HCT116 (cell line): ENCODE data around the gene KRI1.

ENCODE experiments used
- CTCF ChIP-seq, 3 experiments: fragments of 200-600 bp in 1 of 3; sonication (generic) in 1 of 3; IDR thresholded peaks in 2 of 3; conservative IDR thresholded peaks in 1 of 3; 2 replicates each; pipeline ENCODE4 v1.5.1; 2012 to 2017; ENCODE audit warnings: low read depth in 2 of 3, low read length in 2 of 3, antibody characterized with exemption in 1 of 3, borderline replicate concordance in 1 of 3, control low read depth in 1 of 3, mild to moderate bottlenecking in 1 of 3, mixed read lengths in 1 of 3, mixed run types in 1 of 3, moderate library complexity in 1 of 3; ENCODE audit not compliant: insufficient read depth in 1 of 3
- ZNF274 ChIP-seq: fragments of 200-500 bp; sonication (Bioruptor generic); IDR thresholded peaks from 2 replicates; pipeline ENCODE4 v1.6.1; 2014; ENCODE audit warnings: mild to moderate bottlenecking, low read depth, low read length, inconsistent platforms

DNA sequence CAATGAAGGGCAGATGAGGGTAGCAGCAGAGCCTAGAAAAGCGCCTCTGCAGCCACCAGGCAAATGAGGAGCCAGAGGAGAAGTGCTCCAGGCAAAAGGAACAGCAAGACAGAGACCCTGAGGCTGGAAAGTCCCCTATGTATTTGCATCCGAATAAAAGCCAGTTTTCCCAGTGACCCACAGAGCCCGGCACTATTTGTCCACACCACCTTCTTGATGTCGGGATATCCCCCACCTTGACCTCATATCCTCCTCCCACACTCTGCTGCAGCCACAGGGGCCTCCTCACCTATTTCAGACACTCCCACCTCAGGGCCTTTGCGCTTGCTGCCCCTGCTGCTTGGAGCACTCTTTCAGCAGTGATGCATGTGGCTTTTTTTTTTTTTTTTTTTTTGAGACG lies 15.5 kb downstream of the KRI1 start:
- TF ChIP-seq CTCF (IDR thresholded peaks at IDR 0.05 in 2 of 3, conservative IDR thresholded peaks at IDR 0.05 in 1 of 3; ENCODE audit: borderline replicate concordance in 1 of 3, insufficient read depth in 1 of 3, low read depth in 2 of 3, low read length in 2 of 3) (no peak), ZNF274 (no peak)
